NCI-H2107 treated with DMSO at 0.1 percent for 48 hours (cell line): Measurements from ENCODE around the gene SPHKAP.
"Not testable (repeated sequence)": the region's sequence is repeated elsewhere in the genome, so short reads cannot be mapped to it uniquely, and the experiment has no call there.

Source experiments
- DNase-seq: peaks from one replicate; lab custom pipeline; 2025; ENCODE audit not compliant: unreplicated experiment; lab: John Stamatoyannopoulos, UW

The SPHKAP gene

DNA sequence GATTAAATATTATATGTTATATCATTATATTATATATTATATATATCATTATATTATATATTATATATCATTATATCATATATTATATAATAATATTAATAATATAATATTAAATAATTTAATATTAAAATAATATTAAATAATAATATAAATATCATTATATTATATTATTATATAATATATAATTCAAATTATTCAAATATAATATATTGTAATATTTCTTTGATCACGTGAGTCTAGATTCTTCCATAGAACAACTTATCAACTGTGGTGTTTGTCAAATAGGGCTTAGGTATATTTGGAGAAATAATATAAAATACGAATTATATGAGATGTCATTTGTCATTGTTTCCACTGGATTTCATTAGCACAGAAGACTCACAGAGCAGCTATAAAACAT is 77.3 kb downstream of the SPHKAP start:
- no peak for DNase-seq

- no peak for DNase-seq
Observed at GRCh38 chr2:228103379-228103778, 78.1 kb downstream of the SPHKAP start.

DNA sequence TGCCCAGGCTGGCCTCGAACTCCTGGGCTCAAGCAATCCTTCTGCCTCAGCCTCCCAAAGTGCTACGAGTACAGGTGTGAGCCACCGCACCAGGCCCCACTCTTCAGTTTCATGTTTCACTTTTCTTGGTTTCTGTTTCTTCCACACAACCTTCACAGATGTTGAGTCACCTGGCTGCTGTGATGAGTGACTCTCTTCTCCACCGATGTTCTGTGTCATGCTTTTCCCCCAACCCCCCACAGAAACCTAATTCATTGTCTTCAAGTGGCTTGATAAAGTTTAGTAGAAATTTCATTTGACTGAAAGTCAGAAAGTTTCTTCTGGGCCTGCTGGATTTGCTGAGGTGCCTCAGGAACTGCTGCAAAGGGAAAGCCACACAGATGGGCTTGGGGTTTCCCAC is 78.5 kb downstream of the SPHKAP start:
- no peak for DNase-seq

- no peak for DNase-seq
Observed at GRCh38 chr2:228094377-228094921, 87.0 kb downstream of the SPHKAP start.

DNA sequence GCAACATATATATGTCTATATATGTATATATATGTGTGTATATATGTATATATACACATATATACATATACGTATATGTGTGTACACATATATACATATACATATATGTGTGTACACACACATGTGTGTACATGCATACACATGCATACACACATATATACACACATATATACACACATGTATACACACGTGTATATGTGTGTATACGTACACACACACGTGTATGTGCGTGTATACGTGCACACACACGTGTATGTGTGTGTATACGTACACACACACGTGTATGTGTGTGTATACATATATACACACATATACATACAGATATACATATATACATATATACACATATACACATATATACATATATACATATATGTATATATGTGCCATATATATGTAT is 89.4 kb downstream of the SPHKAP start:
- DNase-seq: no peak

- no peak for DNase-seq
Observed at GRCh38 chr2:228086561-228086960, 94.9 kb downstream of the SPHKAP start.

- no peak for DNase-seq
Observed at GRCh38 chr2:228084717-228085116, 96.8 kb downstream of the SPHKAP start.

GRCh38 chr2:228083131-228083530 is 98.4 kb downstream of the SPHKAP start:
- no peak for DNase-seq

GRCh38 chr2:228082571-228082970 is 98.9 kb downstream of the SPHKAP start:
- no peak for DNase-seq

GRCh38 chr2:228079194-228079593 is 102.3 kb downstream of the SPHKAP start:
- DNase-seq: no peak

DNA sequence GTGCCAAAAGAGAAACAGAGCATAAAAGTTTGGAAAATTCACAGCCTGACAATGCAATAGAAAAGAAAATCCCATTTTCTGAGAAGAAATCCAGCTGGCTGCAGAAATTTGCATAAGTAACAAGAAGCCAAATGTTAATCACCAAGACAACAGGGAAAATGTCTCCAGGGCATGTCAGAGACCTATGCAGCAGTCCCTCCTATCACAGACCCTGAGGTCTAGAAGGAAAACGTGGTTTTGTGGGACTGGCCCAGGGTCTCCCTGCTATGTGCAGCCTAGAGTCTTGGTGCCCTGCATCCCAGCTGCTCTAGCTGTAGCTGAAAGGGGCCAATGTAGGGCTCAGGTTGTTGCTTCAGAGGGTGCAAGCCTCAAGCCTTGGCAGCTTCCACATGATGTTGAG is 104.8 kb downstream of the SPHKAP start:
- DNase-seq: not testable (repeated sequence)

DNA sequence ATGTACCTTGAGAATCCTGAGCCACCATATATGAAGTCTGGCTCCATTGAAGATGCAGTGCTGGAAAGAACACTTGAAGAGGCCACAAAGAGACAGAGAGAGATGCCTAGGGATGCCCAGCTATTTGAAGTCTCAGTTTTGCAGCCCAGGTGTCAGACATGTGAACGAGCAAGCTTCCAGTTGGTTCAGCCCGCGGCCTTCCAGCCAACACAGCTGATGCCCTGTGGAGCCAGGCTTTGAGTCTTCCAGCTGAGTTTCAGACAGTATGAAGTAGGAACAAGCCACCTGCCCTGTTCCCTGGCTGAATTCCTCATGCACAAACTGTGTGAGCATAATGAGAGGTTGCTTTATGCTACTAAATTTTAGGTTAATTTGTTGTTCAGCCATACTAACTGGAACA is 108.8 kb downstream of the SPHKAP start:
- DNase-seq: no peak

DNA sequence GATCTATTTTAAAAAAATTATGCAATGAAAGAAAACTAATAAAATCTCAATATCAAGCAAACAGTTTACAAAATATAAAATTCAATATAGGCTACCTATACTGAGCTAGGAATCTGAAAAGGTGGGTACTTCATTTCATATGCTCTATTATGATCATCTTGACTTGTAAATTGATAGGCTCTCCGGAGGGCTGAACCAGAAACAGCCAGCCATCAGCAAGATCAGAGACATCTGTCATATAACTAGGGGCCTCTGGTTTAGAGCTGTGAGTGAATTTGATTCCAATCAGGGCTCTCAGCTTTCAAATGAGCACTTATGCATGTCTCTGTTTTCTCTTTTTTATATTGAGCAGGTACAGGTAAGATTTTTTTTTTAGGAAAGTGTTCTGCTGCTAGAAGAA is 114.2 kb downstream of the SPHKAP start:
- peak; percentile 70 for DNase-seq

DNA sequence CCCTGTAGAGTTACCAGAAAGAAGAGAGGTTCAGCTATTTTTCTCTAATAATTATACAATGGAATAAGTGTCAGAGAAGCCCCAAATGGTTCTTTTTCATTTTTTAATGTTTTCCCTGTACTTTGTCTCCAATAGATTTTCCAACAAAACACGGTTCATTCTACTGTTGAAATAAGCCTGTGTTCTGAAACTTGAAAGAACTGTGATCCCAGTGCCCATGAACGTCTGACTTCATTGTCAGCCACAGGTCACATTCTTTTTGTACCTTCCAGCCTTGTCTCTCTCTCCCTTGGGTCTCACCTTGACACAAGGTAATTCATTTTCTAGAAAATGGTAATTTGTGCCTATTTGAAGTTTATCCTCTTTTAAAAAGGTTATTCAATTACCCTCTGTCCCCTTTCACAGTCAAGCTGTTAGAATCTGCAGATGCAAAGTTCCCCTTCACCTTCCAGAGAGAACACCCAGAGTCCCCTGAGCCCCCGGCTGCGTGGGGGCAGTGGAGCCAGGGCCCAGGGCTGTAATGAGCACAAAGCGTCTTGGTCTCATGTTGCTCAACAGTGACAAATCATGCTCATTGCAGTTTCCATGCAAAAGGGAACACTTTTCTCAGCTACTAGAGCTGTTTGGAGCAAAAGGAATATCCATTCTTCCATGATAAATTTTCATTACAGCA is 115.2 kb downstream of the SPHKAP start:
- DNase-seq: no peak

GRCh38 chr2:228065686-228066085 is 115.8 kb downstream of the SPHKAP start:
- no peak for DNase-seq

GRCh38 chr2:228064796-228065315 is 116.6 kb downstream of the SPHKAP start:
- no peak for DNase-seq

DNA sequence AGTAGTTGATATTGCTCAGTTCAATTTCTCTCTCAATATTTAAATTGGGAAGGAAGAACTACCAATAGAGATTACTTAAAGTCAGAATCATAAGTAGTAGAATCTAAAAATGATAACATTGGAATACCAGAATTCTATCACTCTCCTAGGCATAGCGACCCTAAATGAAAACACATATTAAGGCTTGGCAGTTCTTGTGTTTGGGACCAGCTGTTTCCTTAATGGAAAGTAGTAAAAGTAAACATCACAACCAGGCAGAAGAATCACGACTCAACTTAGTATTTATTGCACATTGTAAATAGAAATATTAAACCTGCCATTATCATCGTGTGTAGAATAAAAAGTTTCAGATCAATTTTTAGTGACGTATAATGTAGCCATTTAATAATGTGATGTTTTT is 117.5 kb downstream of the SPHKAP start:
- DNase-seq: no peak

DNA sequence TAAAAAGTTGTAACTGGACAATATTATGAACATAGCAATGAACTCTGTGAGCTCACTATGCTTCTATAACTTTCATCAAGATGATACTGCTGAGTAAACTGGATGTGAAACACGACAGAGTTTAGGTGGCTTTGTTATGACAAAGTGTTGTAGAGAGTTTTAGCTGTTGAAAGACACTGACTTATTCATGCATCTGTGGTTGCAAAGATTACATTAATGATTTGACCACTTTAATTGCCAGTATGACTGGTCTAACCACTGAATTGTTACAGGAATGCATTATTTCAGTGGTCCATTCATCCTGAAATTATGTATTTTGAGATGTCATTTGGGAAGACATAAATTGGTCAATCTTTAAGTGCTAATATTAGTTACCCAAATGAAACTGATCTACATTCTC is 117.9 kb downstream of the SPHKAP start:
- no peak for DNase-seq

GRCh38 chr2:228059735-228060134 is 121.8 kb downstream of the SPHKAP start:
- DNase-seq: no peak

- DNase-seq: no peak
Observed at GRCh38 chr2:228056293-228057097, 125.0 kb downstream of the SPHKAP start.

DNA sequence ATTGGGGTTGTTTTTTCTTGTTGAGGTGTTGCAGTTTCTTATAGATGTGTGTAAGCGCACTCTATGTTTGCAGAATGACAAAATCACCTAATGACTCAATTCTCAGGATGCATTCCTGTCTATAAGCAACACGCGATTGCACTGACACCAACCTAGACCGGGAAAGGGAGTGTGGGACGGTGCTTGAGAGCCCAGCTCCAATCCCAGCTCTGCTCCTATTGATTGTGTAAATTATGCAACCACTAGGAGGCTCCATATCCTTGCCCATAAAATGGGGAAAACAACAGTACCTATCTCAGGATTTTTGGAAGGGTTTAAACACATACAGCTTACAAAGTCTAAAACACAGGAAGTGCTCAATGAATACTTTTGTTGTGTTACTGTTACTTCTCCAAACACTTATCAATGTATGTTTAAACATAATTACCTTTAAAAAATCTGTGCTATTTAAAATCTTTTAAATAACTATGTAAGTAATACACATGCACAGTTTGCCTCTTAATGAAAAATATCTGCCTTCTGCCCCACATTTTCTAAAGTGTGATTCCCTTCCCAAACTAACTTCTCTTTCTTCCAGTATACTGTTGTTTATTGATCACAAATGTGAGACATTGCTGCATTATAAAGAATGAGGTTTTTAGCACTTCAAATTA is 132.5 kb downstream of the SPHKAP start:
- DNase-seq: peak; percentile 50

- DNase-seq: no peak
Observed at GRCh38 chr2:228040995-228041394, 140.5 kb downstream of the SPHKAP start.
